GM19397 (cell line): ENCODE data around the gene TM4SF1.

Experiments
- ATAC-seq: cut with Tn5 transposase; IDR thresholded peaks from one replicate; pipeline ENCODE4 v1.9.1; 2021; ENCODE audit warnings: mild to moderate bottlenecking, moderate library complexity; ENCODE audit not compliant: unreplicated experiment

Gene TM4SF1

GRCh38 chr3:149377408-149378364 is at the start of gene TM4SF1:
TSS of gene TM4SF1 (minus strand) at chr3:149377649. CDS start at chr3:149377547, 102 bp downstream.
- ATAC-seq, result no peak

GRCh38 chr3:149426325-149426724 is 48.9 kb upstream of the TM4SF1 start:
- no peak for ATAC-seq

GRCh38 chr3:149424918-149425317 is 47.5 kb upstream of the TM4SF1 start:
- ATAC-seq, result no peak

- no peak for ATAC-seq
Measured at GRCh38 chr3:149421764-149422163, 44.3 kb upstream of the TM4SF1 start.

- no peak for ATAC-seq
Measured at GRCh38 chr3:149419816-149420215, 42.4 kb upstream of the TM4SF1 start.

- ATAC-seq, result no peak
Measured at GRCh38 chr3:149417727-149418126, 40.3 kb upstream of the TM4SF1 start.

GRCh38 chr3:149417174-149417573 is 39.7 kb upstream of the TM4SF1 start:
- ATAC-seq, result peak; percentile 76

GRCh38 chr3:149415484-149415883 is 38.0 kb upstream of the TM4SF1 start:
- ATAC-seq, result no peak

- no peak for ATAC-seq
Measured at GRCh38 chr3:149414557-149415231, 37.2 kb upstream of the TM4SF1 start.

GRCh38 chr3:149411583-149411982 is 34.1 kb upstream of the TM4SF1 start:
- ATAC-seq, result no peak

GRCh38 chr3:149409351-149409750 is 31.9 kb upstream of the TM4SF1 start:
- no peak for ATAC-seq

- ATAC-seq, result no peak
Measured at GRCh38 chr3:149407898-149408297, 30.4 kb upstream of the TM4SF1 start.

- no peak for ATAC-seq
Measured at GRCh38 chr3:149406244-149406752, 28.8 kb upstream of the TM4SF1 start.

- ATAC-seq, result no peak
Measured at GRCh38 chr3:149403443-149403842, 26.0 kb upstream of the TM4SF1 start.

GRCh38 chr3:149402481-149402880 is 25.0 kb upstream of the TM4SF1 start:
- ATAC-seq, result no peak

GRCh38 chr3:149401926-149402310 is 24.5 kb upstream of the TM4SF1 start:
- no peak for ATAC-seq

GRCh38 chr3:149401212-149401925 is 23.9 kb upstream of the TM4SF1 start:
- no peak for ATAC-seq

GRCh38 chr3:149400645-149401044 is 23.2 kb upstream of the TM4SF1 start:
- no peak for ATAC-seq

GRCh38 chr3:149398296-149398695 is 20.8 kb upstream of the TM4SF1 start:
- ATAC-seq, result no peak

- ATAC-seq, result no peak
Measured at GRCh38 chr3:149397528-149397927, 20.1 kb upstream of the TM4SF1 start.

- no peak for ATAC-seq
Measured at GRCh38 chr3:149396476-149396875, 19.0 kb upstream of the TM4SF1 start.
